HG02759 (cell line): ENCODE measurements around the gene ZNF384.

ENCODE experiments used
- ATAC-seq: cut with Tn5 transposase; IDR thresholded peaks from one replicate; pipeline ENCODE4 v1.9.1; 2021; ENCODE audit warnings: mild to moderate bottlenecking, moderate library complexity; ENCODE audit not compliant: unreplicated experiment

Gene ZNF384

GRCh38 chr12:6653987-6654386 lies 35.2 kb downstream of the ZNF384 start:
- ATAC-seq = no peak

GRCh38 chr12:6653342-6653741 lies 35.8 kb downstream of the ZNF384 start:
- ATAC-seq = no peak

GRCh38 chr12:6652391-6652790 lies 36.8 kb downstream of the ZNF384 start:
- no peak for ATAC-seq

- no peak for ATAC-seq
These were observed 38.3 kb downstream of the ZNF384 start for GRCh38 chr12:6650832-6651231.

GRCh38 chr12:6647083-6647604 lies 42.0 kb downstream of the ZNF384 start, which contains the start of gene ACRBP:
Gene ACRBP (minus strand): TSS chr12:6647432. CDS start chr12:6647366, 66 bp downstream.
- peak; percentile 61 for ATAC-seq

GRCh38 chr12:6646276-6647082 lies 42.7 kb downstream of the ZNF384 start:
- no peak for ATAC-seq

GRCh38 chr12:6644903-6645302 lies 44.3 kb downstream of the ZNF384 start:
- no peak for ATAC-seq

GRCh38 chr12:6644257-6644596 lies 44.9 kb downstream of the ZNF384 start:
- ATAC-seq = no peak

GRCh38 chr12:6643569-6644256 lies 45.5 kb downstream of the ZNF384 start:
- no peak for ATAC-seq

GRCh38 chr12:6641131-6641530 lies 48.0 kb downstream of the ZNF384 start:
- no peak for ATAC-seq

- no peak for ATAC-seq
These were observed 48.7 kb downstream of the ZNF384 start for GRCh38 chr12:6640497-6640896.

- ATAC-seq = no peak
These were observed 49.9 kb downstream of the ZNF384 start for GRCh38 chr12:6639151-6639801.

- no peak for ATAC-seq
These were observed 50.9 kb downstream of the ZNF384 start for GRCh38 chr12:6638305-6638704.

GRCh38 chr12:6635856-6636531 lies 53.2 kb downstream of the ZNF384 start, which contains the start of gene LPAR5:
Gene LPAR5 (minus strand): TSS chr12:6635959. CDS start chr12:6621248, 14,711 bp downstream.
- peak; percentile 52 for ATAC-seq

- peak; percentile 57 for ATAC-seq
These were observed 53.8 kb downstream of the ZNF384 start for GRCh38 chr12:6635375-6635855.

- ATAC-seq = peak; percentile 53
These were observed 56.9 kb downstream of the ZNF384 start for GRCh38 chr12:6632026-6632983.

- no peak for ATAC-seq
These were observed 57.6 kb downstream of the ZNF384 start for GRCh38 chr12:6631549-6631961.

GRCh38 chr12:6630736-6631135 lies 58.4 kb downstream of the ZNF384 start:
- no peak for ATAC-seq

- ATAC-seq = no peak
These were observed 61.6 kb downstream of the ZNF384 start for GRCh38 chr12:6627616-6628015.
